Activated naive CD4-positive, alpha-beta T cell treated with anti-CD3 and anti-CD28 coated beads, Interleukin-2, amount 50 U/mL, for 16 hours (primary cell): ENCODE results near the gene TPX2.
"Not testable (repeated sequence)": the region's sequence is repeated elsewhere in the genome, so short reads cannot be mapped to it uniquely, and the experiment has no call there.

Experiments
- DNase-seq: peaks from one replicate; pipeline ENCODE4 v3.0.0-alpha.2; 2020

TPX2 gene

GRCh38 chr20:31720486-31721407 is 18.3 kb upstream of the TPX2 start:
- DNase-seq: peak; percentile 19

GRCh38 chr20:31721408-31722256 is 17.5 kb upstream of the TPX2 start:
- peak; percentile 17 for DNase-seq

GRCh38 chr20:31722257-31723068 is 16.6 kb upstream of the TPX2 start, which contains the start of gene BCL2L1:
Gene BCL2L1 (minus strand): TSS chr20:31722868. CDS start chr20:31722218, 650 bp downstream.
- peak; percentile 71 for DNase-seq

- DNase-seq: no peak
Observed at GRCh38 chr20:31723069-31723318, 16.1 kb upstream of the TPX2 start.

- peak; percentile 99 for DNase-seq
Observed at GRCh38 chr20:31723319-31724078, 15.6 kb upstream of the TPX2 start.

GRCh38 chr20:31731321-31731717 is 7.8 kb upstream of the TPX2 start:
- no peak for DNase-seq

GRCh38 chr20:31739550-31739977 is 474 bp downstream of the TPX2 start:
- DNase-seq: no peak

- DNase-seq: no peak
Observed at GRCh38 chr20:31740208-31740607, 1.1 kb downstream of the TPX2 start.

- DNase-seq: no peak
Observed at GRCh38 chr20:31740656-31741323, 1.7 kb downstream of the TPX2 start.

GRCh38 chr20:31746068-31746878 is 7.2 kb downstream of the TPX2 start:
- no peak for DNase-seq

- not testable (repeated sequence) for DNase-seq
Observed at GRCh38 chr20:31747028-31747427, 7.9 kb downstream of the TPX2 start.

- DNase-seq: no peak
Observed at GRCh38 chr20:31747640-31748039, 8.6 kb downstream of the TPX2 start.

GRCh38 chr20:31749223-31749622 is 10.1 kb downstream of the TPX2 start:
- DNase-seq: no peak

GRCh38 chr20:31751126-31751525 is 12.0 kb downstream of the TPX2 start:
- no peak for DNase-seq

- no peak for DNase-seq
Observed at GRCh38 chr20:31757254-31757653, 18.2 kb downstream of the TPX2 start.

- no peak for DNase-seq
Observed at GRCh38 chr20:31758521-31758920, 19.4 kb downstream of the TPX2 start.

- DNase-seq: no peak
Observed at GRCh38 chr20:31758991-31759390, 19.9 kb downstream of the TPX2 start.

- DNase-seq: no peak
Observed at GRCh38 chr20:31759836-31760518, 20.9 kb downstream of the TPX2 start.

- no peak for DNase-seq
Observed at GRCh38 chr20:31760519-31761240, 21.6 kb downstream of the TPX2 start.
